H9 (cell line): ENCODE measurements around the gene TM9SF1. TPM values are rescaled to one million over a fixed set of nuclear protein-coding genes. Genes with fewer than 3 reads are reported as not detected.

Experiments
- DNase-seq: peaks from one replicate; pipeline ENCODE4 v3.0.0-alpha.2; 2017
- H2AFZ ChIP-seq: one replicate; pipeline ENCODE4 v1.6.1; 2013; ENCODE audit warnings: mild to moderate bottlenecking, low read length, control low read depth, moderate library complexity
- H2AK5ac ChIP-seq: 2 replicates; pipeline ENCODE4 v1.6.1; 2013; ENCODE audit warnings: low read length, control low read depth, mixed read lengths; ENCODE audit not compliant: insufficient read length
- H2BK120ac ChIP-seq: one replicate; pipeline ENCODE4 v1.6.1; 2013; ENCODE audit warnings: low read depth, mild to moderate bottlenecking, low read length, control low read depth, inconsistent platforms; ENCODE audit not compliant: poor library complexity, severe bottlenecking
- H2BK12ac ChIP-seq: 2 replicates; pipeline ENCODE4 v1.6.1; 2013; ENCODE audit warnings: low read length, control low read depth, mixed read lengths, low read depth; ENCODE audit not compliant: insufficient read length
- H2BK15ac ChIP-seq: 2 replicates; pipeline ENCODE4 v1.6.1; 2013; ENCODE audit warnings: low read depth, low read length, control low read depth
- H2BK20ac ChIP-seq: one replicate; pipeline ENCODE4 v1.6.1; 2013; ENCODE audit warnings: low read depth, mild to moderate bottlenecking, low read length, control low read depth, inconsistent platforms; ENCODE audit not compliant: poor library complexity, severe bottlenecking
- H2BK5ac ChIP-seq: 2 replicates; pipeline ENCODE4 v1.6.1; 2013; ENCODE audit warnings: low read length, control low read depth, mixed read lengths; ENCODE audit not compliant: insufficient read length
- H3K14ac ChIP-seq: 2 replicates; pipeline ENCODE4 v1.6.1; 2013; ENCODE audit warnings: low read length, control low read depth; ENCODE audit not compliant: insufficient read depth
- H3K18ac ChIP-seq: 2 replicates; pipeline ENCODE4 v1.6.1; 2013; ENCODE audit warnings: low read depth, mild to moderate bottlenecking, mixed read lengths, low read length, control low read depth; ENCODE audit not compliant: insufficient read length
- H3K23ac ChIP-seq: 2 replicates; pipeline ENCODE4 v1.6.1; 2013; ENCODE audit warnings: low read length, control low read depth, mixed read lengths, low read depth; ENCODE audit not compliant: insufficient read length
- H3K23me2 ChIP-seq: 2 replicates; pipeline ENCODE4 v1.6.1; 2013; ENCODE audit warnings: low read depth, mild to moderate bottlenecking, mixed read lengths, low read length, control low read depth; ENCODE audit not compliant: insufficient read length, poor library complexity, severe bottlenecking
- H3K27ac ChIP-seq: 2 replicates; pipeline ENCODE4 v1.5.1; 2013; ENCODE audit warnings: low read length, control low read depth, mixed read lengths, low read depth; ENCODE audit not compliant: insufficient read length
- H3K27me3 ChIP-seq: 2 replicates; pipeline ENCODE4 v1.6.1; 2013; ENCODE audit warnings: low read length, control low read depth, inconsistent platforms; ENCODE audit not compliant: insufficient read depth
- H3K4ac ChIP-seq: 2 replicates; pipeline ENCODE4 v1.6.1; 2013; ENCODE audit warnings: low read depth, mild to moderate bottlenecking, control low read depth, inconsistent platforms, low read length, moderate library complexity
- H3K4me1 ChIP-seq: 2 replicates; pipeline ENCODE4 v1.6.1; 2013; ENCODE audit warnings: low read length, control low read depth, inconsistent platforms; ENCODE audit not compliant: insufficient read depth
- H3K4me2 ChIP-seq: 2 replicates; pipeline ENCODE4 v1.6.1; 2013; ENCODE audit warnings: low read length, control low read depth, mixed read lengths; ENCODE audit not compliant: insufficient read length, insufficient read depth
- H3K56ac ChIP-seq: 2 replicates; pipeline ENCODE4 v1.6.1; 2013; ENCODE audit warnings: low read depth, mild to moderate bottlenecking, mixed read lengths, low read length, control low read depth; ENCODE audit not compliant: insufficient read length
- H3K79me1 ChIP-seq: 2 replicates; pipeline ENCODE4 v1.6.1; 2013; ENCODE audit warnings: low read depth, mild to moderate bottlenecking, moderate library complexity, low read length, control low read depth, inconsistent platforms; ENCODE audit not compliant: insufficient read depth, poor library complexity, severe bottlenecking
- H3K79me2 ChIP-seq: 2 replicates; pipeline ENCODE4 v1.6.1; 2013; ENCODE audit warnings: low read length, control low read depth, inconsistent platforms; ENCODE audit not compliant: insufficient read depth
- H3K9ac ChIP-seq: 2 replicates; pipeline ENCODE4 v1.6.1; 2013; ENCODE audit warnings: low read length, control low read depth, mixed read lengths; ENCODE audit not compliant: insufficient read length; ENCODE audit errors: extremely low read depth
- H3K9me3 ChIP-seq: one replicate; pipeline ENCODE4 v1.6.1; 2013; ENCODE audit warnings: low read depth, low read length, inconsistent platforms; ENCODE audit not compliant: control insufficient read depth
- H3T11ph ChIP-seq: one replicate; pipeline ENCODE4 v1.6.1; 2013; ENCODE audit warnings: mild to moderate bottlenecking, low read length, control low read depth, inconsistent platforms
- H4K20me1 ChIP-seq: one replicate; pipeline ENCODE4 v1.6.1; 2013; ENCODE audit not compliant: control insufficient read depth, insufficient read length, insufficient read depth
- H4K5ac ChIP-seq: 2 replicates; pipeline ENCODE4 v1.6.1; 2013; ENCODE audit warnings: low read depth, mild to moderate bottlenecking, mixed read lengths, low read length, control low read depth; ENCODE audit not compliant: insufficient read length
- H4K8ac ChIP-seq: replicated peaks from 2 replicates; pipeline ENCODE4 v1.6.1; 2013; ENCODE audit warnings: low read length, control low read depth, mixed read lengths, low read depth; ENCODE audit not compliant: insufficient read length
- H4K91ac ChIP-seq: 2 replicates; pipeline ENCODE4 v1.6.1; 2013; ENCODE audit warnings: low read depth, mild to moderate bottlenecking, moderate library complexity, mixed read lengths, low read length, control low read depth; ENCODE audit not compliant: insufficient read length
- H3K27ac Mint-ChIP-seq, 3 experiments: 2 replicates in 2 of 3; 3 replicates in 1 of 3; pipeline ENCODE4 v1.8.0; 2020 to 2021; ENCODE audit warnings: mixed read lengths in 3 of 3, mild to moderate bottlenecking in 1 of 3, moderate library complexity in 1 of 3
- H3K27me3 Mint-ChIP-seq: 2 replicates; pipeline ENCODE4 v1.8.0; 2021; ENCODE audit warnings: low read depth, mild to moderate bottlenecking, moderate library complexity, mixed read lengths
- H3K36me3 Mint-ChIP-seq, 3 experiments: 2 replicates in 2 of 3; 3 replicates in 1 of 3; pipeline ENCODE4 v1.8.0; 2020 to 2021; ENCODE audit warnings: low read depth in 3 of 3, mixed read lengths in 3 of 3; ENCODE audit not compliant: insufficient read depth in 1 of 3
- H3K4me1 Mint-ChIP-seq, 2 experiments: 2 replicates each; pipeline ENCODE4 v1.8.0; 2020; ENCODE audit warnings: mixed read lengths in 2 of 2
- H3K4me3 Mint-ChIP-seq, 2 experiments: 2 replicates in 1 of 2; 3 replicates in 1 of 2; pipeline ENCODE4 v1.8.0; 2020 to 2021; ENCODE audit warnings: mild to moderate bottlenecking in 2 of 2, mixed read lengths in 2 of 2, moderate library complexity in 1 of 2
- H3K9me3 Mint-ChIP-seq, 2 experiments: 2 replicates in 1 of 2; 3 replicates in 1 of 2; pipeline ENCODE4 v1.8.0; 2020; ENCODE audit warnings: mild to moderate bottlenecking in 2 of 2, mixed read lengths in 2 of 2, moderate library complexity in 1 of 2
- WGBS: extraction: QIAGEN DNeasy Blood & Tissue Kit; methylation state at CpG from one replicate; pipeline ENCODE4 v1.1.7; 2013; ENCODE audit warnings: missing lambda C conversion rate, low lambda C conversion rate, mixed read lengths; ENCODE audit not compliant: insufficient read length; ENCODE audit errors: extremely low coverage; 5-methylcytosine and 5-hydroxymethylcytosine counted together
- long read RNA-seq: library from polyadenylated mRNA; unstranded; transcript quantifications from one replicate; pipeline ENCODE4 v2.0.0, GENCODE V29; 2020
- total RNA-seq: library from RNA; stranded (reverse); gene quantifications from 2 replicates; pipeline ENCODE4 v1.2.1, GENCODE V29; 2021
- TF ChIP-seq, protein P1 (sequence below): fragments of 200-600 bp; sonication (generic); conservative IDR thresholded peaks from 3 replicates; pipeline ENCODE4 v1.8.0; 2021; ENCODE audit warnings: antibody characterized with exemption, mild to moderate bottlenecking

The TM9SF1 gene
- total RNA-seq = 31.6 and 31.8 TPM in 2 replicates
- long read RNA-seq, transcript TM9SF1-202 (5 exons, 2,055 nt) = minor isoform, 5 of 296 reads
- long read RNA-seq, transcript TM9SF1-207 (3 exons, 961 nt) = minor isoform, 5 of 296 reads
- long read RNA-seq, transcript TM9SF1-201 (6 exons, 2,452 nt) = major isoform, 116 of 296 reads
- long read RNA-seq, partial matches to known transcripts = 110 of 296 reads
- long read RNA-seq, other reads (novel, unspliced or antisense) = 51 of 296 reads

GRCh38 chr14:24195186-24196070, at the start of gene TM9SF1:
Gene TM9SF1 (minus strand): TSS chr14:24195441. CDS start chr14:24195019, 422 bp downstream.
- peak within 1 kb of the TSS; percentile 69 for H2BK120ac ChIP-seq
- no peak within 1 kb of the TSS; the same call in 1 of the 2 replicates for H2BK15ac ChIP-seq
- H3K23me2 ChIP-seq = peaks cover 8% of the 10 kb centered on the region
- no peaks in the 10 kb centered on the region for H3K27me3 ChIP-seq
- no peak within 1 kb of the TSS for H3T11ph ChIP-seq
- H3K79me2 ChIP-seq = no peaks in the 10 kb centered on the region
- H3K79me1 ChIP-seq = no peaks in the 10 kb centered on the region
- no peak within 1 kb of the TSS for H2AK5ac ChIP-seq
- no peak within 1 kb of the TSS for H4K5ac ChIP-seq
- H2AFZ ChIP-seq = no peak within 1 kb of the TSS
- H3K4me2 ChIP-seq = peak within 1 kb of the TSS; percentile 71
- Mint-ChIP-seq H3K4me1 (peaks cover 24 to 26% of the 10 kb centered on the region in 2 experiments), H3K36me3 (peaks cover 17 to 52% (median 47%) of the 10 kb centered on the region in 3 experiments), H3K9me3 (peaks cover 0 to 1% of the 10 kb centered on the region in 2 experiments; a peak in 2 of 5 replicates), H3K4me3 (peak within 1 kb of the TSS; percentile 92 to 98), H3K27me3 (no peaks in the 10 kb centered on the region), H3K27ac (peak within 1 kb of the TSS; percentile 96 to 98 (median 97))
- no peak within 1 kb of the TSS for H3K56ac ChIP-seq
- H4K91ac ChIP-seq = no peak within 1 kb of the TSS
- no peaks in the 10 kb centered on the region for H3K4me1 ChIP-seq
- peak within 1 kb of the TSS; percentile 69 for H3K9ac ChIP-seq
- no peaks in the 10 kb centered on the region for H4K20me1 ChIP-seq
- H2BK12ac ChIP-seq = peak within 1 kb of the TSS; percentile 17
- no peaks in the 10 kb centered on the region for H3K9me3 ChIP-seq
- TF ChIP-seq, protein P1, sequence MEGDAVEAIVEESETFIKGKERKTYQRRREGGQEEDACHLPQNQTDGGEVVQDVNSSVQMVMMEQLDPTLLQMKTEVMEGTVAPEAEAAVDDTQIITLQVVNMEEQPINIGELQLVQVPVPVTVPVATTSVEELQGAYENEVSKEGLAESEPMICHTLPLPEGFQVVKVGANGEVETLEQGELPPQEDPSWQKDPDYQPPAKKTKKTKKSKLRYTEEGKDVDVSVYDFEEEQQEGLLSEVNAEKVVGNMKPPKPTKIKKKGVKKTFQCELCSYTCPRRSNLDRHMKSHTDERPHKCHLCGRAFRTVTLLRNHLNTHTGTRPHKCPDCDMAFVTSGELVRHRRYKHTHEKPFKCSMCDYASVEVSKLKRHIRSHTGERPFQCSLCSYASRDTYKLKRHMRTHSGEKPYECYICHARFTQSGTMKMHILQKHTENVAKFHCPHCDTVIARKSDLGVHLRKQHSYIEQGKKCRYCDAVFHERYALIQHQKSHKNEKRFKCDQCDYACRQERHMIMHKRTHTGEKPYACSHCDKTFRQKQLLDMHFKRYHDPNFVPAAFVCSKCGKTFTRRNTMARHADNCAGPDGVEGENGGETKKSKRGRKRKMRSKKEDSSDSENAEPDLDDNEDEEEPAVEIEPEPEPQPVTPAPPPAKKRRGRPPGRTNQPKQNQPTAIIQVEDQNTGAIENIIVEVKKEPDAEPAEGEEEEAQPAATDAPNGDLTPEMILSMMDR = no peak
- H3K23ac ChIP-seq = no peak within 1 kb of the TSS
- H3K27ac ChIP-seq = peak within 1 kb of the TSS; percentile 7
- H3K4ac ChIP-seq = no peak within 1 kb of the TSS
- no peak within 1 kb of the TSS for H2BK20ac ChIP-seq
- H4K8ac ChIP-seq = no peak within 1 kb of the TSS
- no peak within 1 kb of the TSS for H2BK5ac ChIP-seq
- peak within 1 kb of the TSS; percentile 94 for H3K14ac ChIP-seq
- WGBS = no CpG with 5 or more reads among the region's 89 CpGs
- peak within 1 kb of the TSS; percentile 87 for H3K18ac ChIP-seq
- DNase-seq = peak; percentile 89
